ENCODE data around the gene ZNF229.
A peak's percentile ranks its signal among the peaks of the same experiment; 100 is the strongest.
"Not testable (repeated sequence)": the region's sequence is repeated elsewhere in the genome, so short reads cannot be mapped to it uniquely, and the experiment has no call there.

The ZNF229 gene

DNA sequence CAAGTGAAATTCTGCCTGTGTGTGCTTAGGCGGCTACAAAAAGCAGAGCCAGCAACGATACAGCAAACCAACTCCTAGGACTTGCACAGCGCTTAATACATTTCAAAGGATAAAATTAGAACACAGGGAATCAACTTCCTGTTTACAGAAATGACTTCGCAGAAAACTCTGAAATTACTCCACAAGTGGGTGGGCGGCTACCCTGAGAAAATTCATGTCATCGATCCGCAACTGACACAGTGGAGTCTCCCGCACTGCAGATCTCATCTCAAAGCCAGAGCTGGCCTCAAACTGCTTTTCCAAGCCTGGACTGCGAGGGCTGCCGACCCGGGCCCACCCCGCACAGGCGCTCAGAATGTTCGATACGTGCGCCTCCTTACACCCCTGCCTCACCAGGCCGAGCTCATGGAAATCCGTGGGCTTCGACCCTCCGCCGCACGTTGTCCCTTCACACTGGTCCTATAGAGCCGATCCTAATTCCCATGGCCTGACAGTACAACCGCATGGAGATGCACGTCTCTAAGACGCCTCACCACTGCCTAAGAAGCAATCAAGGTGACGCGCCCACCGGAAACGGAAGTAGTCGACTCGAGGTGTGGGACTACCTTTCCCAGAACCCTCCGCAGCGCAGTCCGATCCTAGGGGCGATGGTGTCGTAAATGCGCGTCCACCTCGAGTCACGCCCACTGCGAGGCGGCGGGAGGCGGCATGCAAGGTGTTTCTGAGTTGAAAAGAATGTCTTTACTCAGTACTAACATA, at the start of gene ZNF229:
TSS of gene ZNF229 (minus strand) at position 557 of the 759 bp plus-strand sequence. CDS start 5,625 bp downstream, outside the sequence.
- peak; percentile 99 for DNase-seq

DNA sequence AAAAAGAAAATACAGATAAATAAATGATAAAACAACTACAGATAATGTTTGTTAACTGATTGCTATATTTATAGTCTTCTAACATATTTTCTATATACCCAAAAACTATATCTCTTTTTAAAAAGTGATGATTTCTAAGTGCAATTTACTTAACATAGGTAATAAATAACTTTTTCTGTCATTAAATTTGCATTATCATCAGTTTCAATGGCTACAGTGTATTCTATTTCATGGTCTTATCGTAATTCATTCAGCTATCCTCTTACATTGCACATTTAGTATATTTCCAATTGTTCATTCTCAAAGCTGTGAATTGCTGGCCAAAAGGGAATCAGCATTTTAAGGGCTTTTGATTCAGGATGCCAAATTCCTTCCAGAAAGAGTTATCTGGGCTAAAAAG, 48.4 kb upstream of the ZNF229 start:
- no peak for DNase-seq

DNA sequence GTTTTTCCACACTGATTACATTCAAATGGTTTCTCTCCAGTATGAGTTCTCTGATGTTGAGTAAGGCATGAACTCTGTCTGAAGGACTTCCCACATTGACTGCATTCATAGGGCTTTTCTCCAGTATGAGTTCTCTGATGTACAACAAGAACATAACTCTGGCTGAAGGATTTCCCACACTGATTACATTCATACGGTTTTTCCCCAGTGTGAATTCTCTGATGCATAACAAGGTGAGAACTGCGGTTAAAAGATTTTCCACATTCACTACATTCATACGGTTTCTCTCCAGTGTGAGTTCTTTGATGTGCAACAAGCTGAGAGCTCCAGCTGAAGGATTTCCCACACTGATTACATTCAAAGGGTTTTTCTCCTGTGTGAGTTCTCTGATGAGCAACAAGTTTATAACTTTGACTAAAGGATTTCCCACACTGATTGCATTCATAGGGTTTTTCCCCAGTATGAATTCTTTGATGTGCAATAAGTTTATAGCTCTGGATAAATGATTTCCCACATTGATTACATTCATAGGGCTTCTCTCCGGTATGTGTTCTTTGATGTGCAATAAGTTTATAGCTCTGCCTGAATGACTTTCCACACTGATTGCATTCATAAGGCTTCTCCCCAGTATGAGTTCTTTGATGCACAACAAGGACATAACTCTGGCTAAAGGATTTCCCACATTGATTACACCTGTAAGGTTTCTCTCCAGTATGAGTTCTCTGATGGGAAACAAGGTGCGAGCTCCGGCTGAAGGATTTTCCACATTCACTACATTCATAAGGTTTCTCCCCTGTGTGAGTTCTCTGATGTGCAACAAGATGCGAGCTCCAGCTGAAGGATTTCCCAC, 28.5 kb upstream of the ZNF229 start:
- peak; percentile 62 for DNase-seq

DNA sequence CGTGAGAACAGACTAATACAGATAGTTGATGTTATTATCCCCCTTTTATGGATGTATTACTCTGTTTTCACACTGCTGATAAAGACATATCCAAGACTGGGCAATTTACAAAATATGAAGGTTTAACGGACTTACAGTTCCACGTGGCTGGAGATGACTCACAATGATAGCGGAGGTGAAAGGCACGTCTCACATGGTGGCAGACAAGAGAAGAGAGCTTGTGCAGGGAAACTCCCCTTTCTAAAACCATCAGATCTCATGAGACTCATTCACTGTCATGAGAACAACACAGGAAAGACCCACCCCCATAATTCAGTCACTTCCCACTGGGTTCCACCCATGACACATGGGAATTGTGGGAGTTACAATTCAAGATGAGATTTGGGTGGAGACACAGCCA, 20.5 kb upstream of the ZNF229 start:
- not testable (repeated sequence) for DNase-seq

DNA sequence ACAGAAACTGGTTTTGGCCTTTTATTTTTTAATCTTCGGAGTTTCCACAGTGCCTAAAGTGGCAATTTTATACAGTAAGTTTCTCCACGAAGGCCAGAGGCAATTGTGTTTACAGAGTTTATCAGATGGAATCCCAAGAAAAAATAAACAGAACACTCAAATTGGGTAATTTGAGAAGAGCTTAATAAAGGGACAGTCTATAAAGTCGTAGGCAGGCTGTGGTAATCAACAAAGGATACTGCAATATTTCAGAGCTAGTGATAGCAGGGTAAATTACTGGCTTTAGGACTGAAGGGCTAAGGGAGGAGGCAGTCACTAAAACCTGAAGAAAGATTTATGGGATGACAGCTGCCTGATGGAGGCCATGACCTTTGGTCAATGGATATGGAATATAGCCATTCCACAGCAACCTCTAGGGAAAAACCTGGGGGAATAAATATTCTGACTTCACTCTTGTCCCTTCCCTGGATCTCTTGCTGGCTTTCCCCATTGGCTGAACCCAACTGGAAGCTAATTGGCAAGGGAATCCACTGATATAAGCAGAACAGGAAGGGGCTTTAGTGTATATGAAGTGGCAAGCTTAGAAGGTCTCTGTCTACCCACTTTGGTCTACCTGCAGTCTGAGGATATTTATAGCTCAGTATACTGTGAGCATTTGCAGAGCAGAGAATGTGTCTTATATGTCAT, 14.5 kb upstream of the ZNF229 start:
- DNase-seq, result not testable (repeated sequence)

DNA sequence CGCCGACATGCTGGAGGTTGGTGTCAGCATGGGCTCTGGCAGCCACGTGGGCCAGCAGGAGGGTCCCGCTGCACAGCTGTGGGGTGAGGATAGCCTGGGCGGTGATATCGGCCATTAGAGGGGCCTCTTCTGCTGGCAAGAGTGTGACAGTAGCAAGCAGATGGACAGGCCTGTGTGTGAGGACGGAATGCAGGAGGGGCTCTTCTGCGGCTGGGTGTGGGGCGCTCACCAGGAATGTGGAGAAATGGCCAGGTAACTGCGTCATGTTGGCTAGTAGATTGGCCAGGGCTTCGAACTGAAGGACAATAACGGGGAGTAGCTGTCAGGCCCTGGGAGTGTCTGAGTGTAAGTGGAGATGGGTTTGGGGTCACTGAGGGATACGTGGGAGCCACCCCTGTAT, 7.7 kb upstream of the ZNF229 start:
- not testable (repeated sequence) for DNase-seq

DNA sequence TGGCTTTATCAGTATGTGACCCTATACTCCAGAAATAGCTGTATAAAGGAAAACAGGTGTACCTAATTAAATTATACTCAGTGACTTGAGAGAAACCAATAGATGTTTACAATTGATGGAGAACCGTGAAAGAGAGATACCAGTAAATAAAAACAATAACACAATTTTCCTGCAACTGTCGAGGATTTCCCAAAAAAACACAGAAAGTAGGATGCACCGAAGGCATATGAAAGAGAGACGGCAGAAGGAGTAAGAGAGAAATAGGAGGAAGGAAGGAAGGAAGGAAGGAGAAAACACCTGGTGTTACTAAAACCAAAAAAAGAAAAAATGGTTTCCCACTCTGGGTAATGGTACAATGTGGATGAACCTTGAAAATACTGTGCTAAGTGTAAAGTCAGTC, 6.8 kb upstream of the ZNF229 start:
- no peak for DNase-seq

DNA sequence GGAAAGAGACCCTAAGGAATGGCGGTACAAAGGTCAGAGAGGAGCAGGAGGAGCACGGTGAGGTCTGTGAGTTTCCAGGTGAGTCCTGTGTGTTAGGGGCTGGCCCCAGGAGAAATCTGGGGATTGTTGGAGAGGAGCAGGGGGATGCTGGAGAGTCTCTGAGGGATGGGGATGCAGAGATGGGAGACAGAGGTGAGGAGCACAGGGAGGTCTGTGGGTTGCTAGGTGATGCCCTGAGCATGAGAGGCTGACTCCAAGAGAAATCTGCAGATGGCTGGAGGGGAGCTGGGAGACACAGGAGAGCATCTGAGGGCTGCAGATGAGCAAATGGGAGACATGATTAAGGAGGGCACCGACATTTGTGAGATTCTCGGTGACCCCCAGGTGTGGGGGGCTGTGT, 4.1 kb upstream of the ZNF229 start:
- DNase-seq, result no peak

DNA sequence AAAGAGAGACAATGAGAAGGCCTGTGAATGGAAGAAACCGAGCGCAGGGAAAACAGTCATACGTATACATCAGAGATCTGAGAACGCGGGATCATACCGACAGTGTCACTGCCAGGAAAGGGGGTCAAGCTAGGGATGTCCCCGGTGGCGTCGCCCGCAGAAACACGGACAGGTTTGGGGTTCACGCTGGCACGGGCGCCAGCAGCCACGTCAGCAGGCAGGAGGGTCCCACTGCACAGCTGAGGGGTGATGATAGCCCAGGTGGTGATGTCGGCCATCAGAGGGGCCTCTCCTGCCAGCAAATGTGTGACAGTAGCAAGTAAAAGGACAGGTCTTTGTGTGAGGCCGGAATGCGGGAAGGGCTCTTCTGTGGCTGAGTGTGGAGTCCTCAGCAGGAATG, 3.4 kb upstream of the ZNF229 start:
- no peak for DNase-seq

DNA sequence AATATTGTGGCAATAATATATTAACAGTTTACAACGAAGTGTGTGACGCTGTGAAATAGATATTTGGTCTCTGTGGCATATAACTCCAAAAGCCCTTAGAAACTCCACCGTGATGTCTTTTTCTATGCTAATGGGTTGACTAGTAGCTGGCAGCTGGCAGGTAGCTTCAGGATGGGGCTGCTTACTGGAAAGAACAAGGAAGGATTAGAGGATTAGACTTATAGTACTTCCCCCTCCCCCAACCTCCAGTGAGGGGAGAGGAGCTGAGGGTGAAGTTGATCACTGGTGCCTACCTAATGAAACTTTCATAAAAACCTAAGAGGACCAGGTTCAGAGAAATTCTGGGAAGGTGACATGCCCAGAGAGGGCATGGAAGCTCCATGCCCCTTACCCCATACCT, 9.8 kb downstream of the ZNF229 start:
- DNase-seq, result no peak

DNA sequence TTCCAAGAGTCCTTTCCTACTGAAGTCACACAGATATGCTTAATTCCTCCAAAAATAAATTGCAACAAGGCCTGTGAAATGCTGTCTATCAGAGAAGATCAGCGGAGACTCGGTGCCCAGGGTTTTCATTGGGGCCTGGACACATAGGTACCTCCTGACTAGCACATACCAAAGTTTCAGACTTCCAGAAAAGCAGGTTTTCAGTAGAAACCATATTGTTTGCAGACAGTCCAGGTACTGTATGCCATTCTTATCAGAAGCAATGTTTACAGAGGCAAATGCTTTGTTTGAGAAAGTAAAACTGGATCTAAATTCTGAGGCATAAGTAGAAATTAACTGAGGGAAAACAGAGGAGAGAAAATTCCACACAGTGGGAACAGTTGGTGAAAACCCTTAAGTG, 12.8 kb downstream of the ZNF229 start:
- DNase-seq, result no peak

DNA sequence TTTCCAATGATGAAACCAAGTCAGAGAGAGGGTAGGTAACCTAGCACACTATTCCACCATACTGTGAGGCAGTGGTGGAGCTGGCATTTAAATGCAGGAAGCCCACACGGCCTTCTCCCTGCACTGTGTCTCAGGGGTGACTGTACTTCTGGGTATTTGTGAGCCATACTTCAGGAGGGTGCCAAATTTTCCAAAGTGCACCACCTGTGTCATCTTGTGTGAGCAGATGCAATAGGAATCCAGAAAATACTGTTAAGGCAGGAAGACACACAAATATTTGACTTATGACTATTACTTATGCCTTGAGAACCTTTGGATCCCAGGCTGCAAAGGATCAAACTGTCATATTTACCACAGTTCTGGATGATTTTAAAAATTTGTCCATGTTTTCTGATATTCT, 17.3 kb downstream of the ZNF229 start:
- DNase-seq, result no peak

DNA sequence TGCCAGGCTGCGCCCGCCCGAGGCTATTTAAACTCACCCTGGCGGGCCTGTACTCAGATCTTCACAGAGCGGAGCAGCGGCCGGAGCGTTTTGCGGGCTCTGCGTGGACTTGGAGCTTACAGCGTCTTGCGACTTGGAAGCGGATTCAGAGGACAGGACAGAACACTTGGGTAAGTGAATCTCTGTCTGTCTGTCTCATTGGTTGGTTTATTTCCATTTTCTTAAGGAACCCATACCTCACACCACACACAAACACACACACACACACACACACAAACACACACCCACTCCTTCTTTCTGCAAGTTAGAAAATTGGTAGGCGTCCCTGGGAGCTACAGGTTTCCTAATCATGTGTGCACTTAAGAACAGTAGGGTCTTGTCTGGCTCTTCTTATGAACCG, 32.7 kb downstream of the ZNF229 start:
- DNase-seq, result not testable (repeated sequence)

DNA sequence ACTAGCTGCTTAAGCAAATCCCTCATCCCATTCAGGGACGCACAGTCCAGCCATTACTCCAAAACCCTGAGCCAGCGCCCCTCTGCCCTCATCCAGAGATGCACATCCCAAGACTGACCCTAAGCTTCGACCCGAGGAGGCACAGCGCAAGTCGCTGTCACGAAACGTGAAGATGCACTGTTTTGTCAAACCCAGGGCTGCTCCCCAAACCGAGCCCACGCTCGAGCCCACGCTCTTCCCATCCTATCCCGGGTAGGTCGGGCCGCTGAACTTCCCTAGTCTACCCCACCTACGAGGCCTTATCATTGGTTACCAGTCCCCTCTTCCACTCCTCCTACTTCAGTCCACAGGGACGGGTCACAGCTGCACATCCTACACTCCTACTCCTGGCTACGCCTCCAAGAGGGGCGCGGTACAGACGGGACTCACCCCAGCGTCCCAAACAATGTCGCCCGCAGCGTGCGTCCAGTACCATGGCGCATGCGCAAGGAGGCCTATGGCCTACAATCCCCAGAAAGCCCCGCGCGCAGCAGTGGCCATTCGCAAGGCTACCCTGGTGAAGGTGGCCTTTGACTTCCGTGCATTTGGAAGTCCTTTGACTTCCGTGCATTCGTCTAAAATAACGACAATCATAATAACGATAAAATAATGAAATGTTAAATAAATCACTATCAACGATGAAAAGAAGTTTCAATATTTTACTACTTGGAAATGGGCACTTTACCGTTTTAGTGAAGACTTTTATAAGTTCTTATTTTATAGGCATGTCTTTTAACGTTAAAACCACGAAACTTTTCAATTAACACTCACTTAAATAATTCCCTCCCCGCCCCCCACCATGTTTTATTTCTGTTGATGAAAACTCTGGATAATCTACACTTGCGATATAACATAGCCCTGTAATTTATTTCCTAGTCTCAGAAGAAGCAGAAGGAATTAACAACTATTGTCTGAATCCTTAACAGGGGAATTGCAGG, 46.8 kb downstream of the ZNF229 start, which contains the start of gene ZNF285:
TSS of gene ZNF285 (minus strand) at position 470 of the 977 bp plus-strand sequence. CDS start 4,395 bp downstream, outside the sequence.
- no peak for DNase-seq

DNA sequence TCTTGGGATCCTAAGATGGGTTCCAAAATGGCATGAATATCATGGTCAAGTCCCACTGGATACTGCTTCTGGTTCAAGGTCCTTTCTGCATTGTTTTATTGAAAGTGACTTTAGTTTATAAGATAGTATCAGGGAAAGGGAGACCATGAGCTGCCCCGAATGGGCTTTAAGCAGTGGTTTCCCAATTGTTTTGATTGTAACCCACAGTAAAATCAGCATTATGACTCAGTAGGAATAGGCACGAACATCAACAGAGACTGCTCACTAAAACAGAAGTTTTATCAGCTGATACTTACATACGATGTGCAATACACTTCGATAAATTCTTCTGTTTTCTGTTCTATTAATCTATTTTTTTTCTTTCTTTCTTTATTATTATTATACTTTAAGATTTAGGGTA, 59.0 kb downstream of the ZNF229 start:
- DNase-seq, result not testable (repeated sequence)

Data from OCI-M1 (cell line).